Esophagus mucosa (tissue), 1 donor: ENCODE measurements around the gene SMO. TPM values are rescaled to one million over a fixed set of nuclear protein-coding genes. Genes with fewer than 3 reads are reported as not detected.

Source experiments
- ATAC-seq: fragments of 200-7000 bp; cut with Tn5 transposase; one replicate; pipeline ENCODE4 v1.9.1; 2020
- total RNA-seq: library from RNA; stranded (reverse); gene quantifications from one replicate; pipeline ENCODE4 v1.2.4, GENCODE V29; 2023
- donor health status: DM: yes; HTN: yes; CAD: no.

The SMO gene
- total RNA-seq: 7.1 TPM

DNA sequence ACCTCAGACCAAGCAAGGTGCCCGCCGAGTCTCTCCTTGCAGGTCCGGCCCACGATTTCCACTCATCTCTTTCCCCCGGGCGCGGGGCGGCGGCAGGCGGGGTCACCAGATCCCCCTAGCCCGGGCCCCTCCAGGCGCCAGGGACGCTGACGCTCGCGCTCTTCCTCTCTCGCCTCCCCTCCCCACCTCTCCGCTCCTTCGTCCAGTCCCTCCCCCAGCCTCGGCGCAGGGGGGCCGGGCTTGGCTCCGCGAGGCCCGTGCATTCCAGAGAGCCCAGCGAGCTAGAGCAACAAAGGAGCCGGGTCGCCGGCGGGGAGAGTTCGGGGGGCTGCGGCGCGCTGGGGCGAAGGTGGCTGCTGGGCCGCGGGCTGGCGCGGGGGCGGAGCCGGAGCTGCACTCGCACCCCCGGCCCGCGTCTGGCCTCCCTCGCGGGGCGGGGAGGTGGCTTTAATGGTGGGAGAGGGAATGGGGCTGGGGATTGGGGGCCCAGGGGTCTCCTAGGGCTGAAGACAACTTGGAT lies at the start of gene SMO:
Gene SMO (plus strand): TSS at position 262 of the 520 bp plus-strand sequence. CDS start 519 bp downstream, outside the sequence.
- peak; percentile 19 for ATAC-seq

DNA sequence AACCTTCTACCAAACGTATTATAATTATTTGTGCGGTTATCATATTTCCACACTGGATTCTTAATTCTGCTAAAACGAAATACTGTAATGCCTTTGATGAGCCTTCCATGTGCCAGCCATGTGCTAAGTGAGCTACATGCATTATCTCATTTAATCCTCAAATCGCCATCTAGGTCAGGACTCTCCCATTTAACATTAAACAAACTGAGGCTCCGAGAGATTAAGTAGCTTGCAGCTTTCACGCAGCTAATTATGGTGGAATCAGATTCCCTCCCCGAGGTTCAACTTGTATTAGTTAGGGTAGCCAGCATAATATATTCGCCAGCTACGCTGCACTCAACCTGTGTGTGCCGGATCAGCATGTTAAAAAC lies 44.7 kb upstream of the SMO start:
- no peak for ATAC-seq

DNA sequence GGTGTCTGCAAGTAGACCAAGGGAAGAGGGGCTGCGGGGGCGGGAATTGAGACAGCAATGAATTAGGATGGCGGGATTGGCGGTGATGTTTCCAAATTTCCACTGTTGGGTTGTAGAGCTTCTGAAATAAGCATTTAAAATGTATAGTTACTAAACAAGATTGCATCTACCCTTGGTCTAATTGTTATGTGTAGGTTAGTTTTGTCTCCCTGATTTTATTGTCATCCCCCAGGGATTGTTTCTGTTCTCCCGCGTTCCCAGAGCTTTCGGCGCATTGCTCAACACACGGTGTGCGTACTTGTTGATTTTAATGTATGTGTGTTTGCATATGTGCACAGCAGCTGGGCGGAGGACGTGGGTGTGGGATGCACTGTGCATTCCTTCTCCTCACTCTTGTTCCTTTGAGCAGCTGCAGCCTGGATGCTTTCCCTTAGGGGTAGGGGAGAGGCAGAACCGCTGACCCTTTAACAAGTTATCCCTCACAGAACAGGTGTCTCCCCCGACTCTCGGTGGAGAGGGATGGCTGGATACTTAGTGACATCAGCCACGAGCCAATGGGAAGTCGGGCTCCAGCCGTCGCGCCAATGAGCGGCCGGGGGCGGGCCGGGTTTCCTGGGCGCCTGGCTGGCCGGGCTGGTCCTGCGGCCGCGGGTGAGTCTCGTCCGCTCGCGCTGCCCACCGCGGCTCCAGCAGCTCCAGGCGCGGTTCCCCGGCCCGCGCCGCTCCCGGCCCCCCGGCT lies 44.2 kb upstream of the SMO start, which contains the start of gene TSPAN33:
Gene TSPAN33 (plus strand): TSS at position 613 of the 739 bp plus-strand sequence. CDS start 274 bp downstream, outside the sequence.
- ATAC-seq: peak; percentile 77

DNA sequence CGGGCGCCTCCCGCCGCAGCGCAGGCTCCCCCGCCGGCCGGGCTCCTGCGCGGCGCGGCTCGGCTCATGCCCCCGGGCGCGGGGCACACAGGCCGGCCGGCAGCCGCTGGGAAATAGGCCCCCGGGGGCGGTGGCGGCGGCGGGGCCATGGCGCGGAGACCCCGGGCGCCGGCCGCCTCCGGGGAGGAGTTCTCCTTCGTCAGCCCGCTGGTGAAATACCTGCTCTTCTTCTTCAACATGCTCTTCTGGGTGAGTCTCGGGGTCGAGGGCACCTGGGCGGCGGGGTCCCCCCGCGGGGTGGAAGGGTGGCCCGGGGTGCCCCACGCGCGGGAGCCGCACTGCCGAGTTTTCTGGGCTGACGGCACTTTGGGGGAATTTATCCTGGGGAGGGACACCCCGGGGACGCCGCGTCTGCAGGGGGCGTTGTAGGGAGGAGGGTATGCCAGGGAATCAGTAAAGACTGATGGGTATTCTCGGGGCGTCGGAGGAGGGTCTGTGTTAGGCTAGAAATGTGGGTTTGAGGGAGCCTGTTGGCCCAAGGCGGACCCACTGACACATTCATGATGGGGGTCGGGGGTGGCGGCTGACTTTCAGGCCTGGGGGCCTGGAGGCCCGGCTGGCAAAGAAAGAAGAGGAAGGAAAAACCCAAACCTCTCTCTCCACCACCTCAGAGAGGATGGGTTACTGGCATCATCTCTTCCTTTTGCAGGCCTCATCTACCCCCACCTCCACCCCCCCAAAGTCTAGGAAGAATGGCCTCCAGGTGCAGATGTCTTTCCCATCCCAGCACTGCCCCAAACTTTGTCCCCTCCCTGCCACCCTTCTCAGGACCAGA lies 43.4 kb upstream of the SMO start:
- ATAC-seq: no peak

DNA sequence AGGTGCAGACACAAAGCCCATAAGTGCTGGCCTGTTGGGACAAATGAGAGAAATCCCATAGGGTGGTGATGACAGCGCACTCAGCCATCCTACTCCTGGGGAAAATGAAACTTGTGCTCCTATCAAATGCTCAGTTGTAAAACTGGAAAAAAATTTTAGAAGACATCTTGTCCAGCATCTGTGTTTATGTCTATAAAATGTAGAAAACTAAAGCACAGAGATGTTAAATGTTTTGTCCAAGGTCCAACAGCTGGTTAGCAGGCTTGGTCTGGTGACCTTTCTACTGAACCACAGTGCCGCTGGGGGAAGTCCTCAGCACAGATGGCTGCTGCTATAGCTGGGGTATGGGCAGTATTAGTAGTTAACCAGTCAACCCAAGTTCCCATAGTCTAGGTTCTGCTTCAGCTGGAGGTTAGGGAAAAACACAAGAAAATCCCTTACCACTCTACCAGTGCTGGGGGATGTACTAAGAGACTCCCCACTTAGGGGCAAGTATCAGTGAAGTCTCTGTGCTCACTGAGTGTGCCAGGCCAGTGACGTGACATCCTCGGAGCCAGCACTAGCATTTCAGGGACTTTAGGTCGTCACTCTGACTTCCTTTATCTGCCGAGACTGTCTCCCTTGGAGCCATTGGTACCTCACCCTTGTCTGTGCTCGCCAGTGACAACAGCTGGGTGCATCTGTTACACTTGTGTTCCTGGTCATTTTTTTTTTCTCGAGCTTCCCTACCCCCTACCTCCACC lies 42.0 kb upstream of the SMO start:
- no peak for ATAC-seq

DNA sequence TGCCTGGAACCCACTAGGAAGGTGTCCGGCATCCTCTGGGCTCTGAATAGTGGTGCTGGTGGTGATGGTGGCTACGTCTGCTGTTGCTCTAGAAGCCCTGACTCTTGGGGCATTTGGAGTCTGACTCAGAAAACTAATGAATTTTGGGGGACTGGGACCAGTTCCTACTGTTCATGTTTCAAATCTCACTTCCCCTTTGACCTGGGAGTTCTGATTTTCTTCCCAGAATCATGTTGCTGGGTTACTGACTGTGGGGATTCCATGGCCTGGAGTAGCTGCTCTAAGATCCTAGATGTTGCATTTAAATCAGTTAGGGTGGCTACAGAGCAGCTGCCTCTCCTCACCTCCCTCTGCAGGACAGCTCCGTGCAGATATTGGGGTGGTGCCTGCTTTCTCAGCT lies 40.7 kb upstream of the SMO start:
- no peak for ATAC-seq

DNA sequence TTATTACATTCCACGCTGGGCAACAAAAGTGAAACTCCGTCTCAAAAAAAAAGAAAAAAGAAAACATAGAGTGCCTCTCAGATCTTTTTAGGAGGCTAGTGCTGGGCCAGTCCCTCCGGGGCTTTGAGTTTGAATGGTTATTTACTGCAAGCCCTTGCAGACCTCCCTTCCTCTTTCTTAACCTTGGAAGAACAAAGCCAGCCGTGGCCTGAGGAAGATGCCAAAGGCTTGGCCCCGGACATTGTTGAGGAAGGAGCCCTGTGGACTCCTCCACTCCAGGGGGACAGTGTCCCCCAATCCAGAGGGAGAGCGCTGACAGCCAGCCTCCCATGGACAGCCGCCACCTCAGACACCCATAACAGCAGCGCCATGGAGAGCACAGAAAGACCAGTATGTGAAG lies 38.9 kb upstream of the SMO start:
- ATAC-seq: no peak

DNA sequence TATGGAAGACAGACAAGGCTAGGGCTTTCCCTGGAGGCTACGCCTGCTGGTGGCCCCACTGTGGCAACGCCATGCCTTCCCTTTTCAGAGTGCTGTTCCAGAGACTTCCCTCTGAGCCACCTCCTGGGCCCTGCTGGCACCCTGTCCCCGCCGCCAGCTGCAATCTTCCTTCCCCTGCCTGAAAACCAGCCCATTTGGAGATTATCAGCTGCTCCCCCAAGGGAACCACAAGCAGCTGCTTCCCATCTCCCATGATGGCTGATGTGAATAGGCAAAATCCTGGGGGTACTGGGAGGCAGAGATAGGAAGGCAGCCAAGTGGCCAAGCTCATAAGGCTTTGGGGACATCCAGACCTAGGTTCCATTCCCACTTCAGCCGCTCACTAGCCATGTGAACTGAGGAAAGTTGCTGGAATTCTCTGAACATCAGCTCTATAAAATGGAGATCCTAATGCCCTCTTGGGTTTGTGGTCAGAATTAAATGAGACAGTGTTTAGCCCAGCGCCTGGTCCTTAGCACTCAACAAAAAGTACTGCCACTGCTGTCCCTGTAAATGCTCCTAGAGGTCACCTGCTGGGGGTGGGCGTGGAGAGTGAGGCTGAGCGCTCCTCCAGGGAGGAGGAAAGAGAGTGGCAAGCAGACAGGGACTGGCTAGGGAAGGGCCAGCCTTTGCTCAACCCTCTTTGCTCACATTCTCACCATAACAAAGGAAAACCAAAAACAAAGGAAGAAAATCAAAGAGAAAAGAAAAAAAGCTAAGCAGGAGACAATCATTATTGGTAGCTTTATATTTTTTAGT lies 38.0 kb upstream of the SMO start:
- no peak for ATAC-seq

DNA sequence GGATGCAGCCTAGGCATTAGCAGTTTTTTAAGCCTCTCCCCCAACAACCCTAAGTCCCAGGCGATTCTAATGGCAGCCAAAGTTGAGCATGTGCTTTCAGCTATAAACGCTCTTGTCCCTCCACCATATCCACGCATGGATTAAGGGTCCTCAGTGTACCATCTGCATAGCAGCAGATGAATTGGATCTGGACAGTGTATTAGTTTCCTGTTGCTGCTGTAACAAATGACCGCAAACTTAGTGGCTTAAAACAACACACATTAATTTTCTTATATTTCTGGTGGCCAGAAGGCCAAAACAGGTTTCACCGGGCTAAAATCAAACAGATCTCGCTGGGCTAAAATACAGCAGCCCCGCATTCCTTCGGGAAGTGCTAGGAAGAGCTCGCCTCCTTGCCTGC lies 30.8 kb upstream of the SMO start:
- ATAC-seq: no peak

DNA sequence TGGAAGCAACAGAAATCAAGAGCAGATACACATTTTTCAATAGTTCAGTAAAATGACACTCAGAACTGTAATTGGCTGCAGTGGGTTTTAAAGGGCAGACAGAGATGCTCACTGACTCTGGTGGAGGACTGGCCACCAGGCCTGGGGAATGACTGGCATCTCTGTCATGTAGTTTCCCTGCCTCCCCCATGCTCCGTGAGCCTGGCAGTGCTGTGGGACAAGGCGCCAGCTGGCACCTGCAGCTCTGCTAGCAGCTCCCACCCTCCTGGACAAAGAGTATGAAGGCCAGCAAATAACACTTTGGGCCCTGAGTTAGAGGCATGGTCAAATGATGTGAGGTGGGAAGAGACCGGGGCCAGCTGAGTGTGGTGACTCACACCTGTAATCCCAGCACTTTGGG lies 28.9 kb upstream of the SMO start:
- no peak for ATAC-seq

DNA sequence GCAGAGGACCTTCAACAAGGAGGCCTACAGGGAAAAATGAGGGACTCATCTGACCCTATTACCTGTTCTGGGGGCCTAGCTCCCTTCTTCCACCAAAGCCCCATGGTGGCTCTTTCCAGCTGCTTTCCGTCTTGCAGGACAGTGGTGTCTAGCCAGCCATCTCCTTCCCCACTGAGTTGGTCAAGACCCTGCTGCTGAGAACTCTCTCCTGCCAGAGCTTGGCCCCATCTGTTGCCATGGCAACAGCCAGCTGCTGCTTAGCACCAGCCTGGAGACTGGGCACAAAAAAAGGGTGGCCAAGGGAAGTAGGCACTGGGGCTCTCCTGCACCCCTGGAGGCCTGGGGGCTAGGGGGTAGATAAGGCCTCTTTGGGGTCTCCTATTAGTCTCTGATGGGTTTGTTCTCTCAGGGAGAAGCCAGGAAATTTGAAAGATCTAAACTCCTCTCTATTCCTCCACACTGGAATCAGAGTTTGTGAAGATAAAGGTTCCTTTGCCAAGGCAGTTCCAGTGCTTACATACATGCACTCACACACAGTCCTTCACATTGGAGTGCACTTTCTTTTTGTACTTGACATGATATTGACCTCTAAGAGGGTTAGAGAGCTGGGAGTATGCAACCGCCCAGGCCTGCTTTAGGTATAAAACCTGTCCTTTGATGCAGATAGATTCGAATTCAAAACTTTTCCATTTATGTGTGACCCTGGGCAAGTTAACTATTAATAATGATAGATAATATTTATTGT lies 28.1 kb upstream of the SMO start:
- ATAC-seq: no peak

DNA sequence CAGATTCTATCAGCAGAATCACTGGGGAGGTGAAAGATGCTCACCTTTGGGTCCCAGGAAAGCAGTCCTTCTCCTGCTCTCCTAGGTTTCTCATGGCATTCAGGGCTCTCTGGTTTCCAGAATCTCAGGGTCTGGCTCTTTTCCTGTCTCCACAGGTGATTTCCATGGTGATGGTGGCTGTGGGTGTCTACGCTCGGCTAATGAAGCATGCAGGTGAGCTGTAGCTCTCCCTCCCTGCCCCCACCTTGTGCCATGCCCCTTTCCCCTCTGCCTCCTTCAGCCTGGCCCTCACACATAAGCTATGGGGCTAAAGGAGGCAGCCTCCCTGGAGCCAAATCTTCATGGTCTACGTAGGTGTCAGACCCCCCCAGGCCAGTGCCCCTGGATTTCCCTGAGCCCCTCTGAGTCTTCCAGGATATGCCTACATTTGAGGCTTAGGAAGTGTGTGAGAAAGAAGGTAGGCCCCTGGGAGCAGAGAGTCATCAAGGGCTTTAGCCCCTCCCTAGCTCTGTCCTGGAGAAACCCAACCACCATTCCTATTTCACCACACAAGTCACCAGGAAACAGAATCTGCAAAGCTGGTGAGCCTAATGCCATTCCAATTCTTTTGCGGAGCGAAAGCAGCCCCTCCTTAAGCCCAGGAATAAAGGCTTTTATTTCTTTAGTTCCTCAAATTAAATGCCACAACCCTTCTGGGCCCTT lies 26.8 kb upstream of the SMO start:
- no peak for ATAC-seq

DNA sequence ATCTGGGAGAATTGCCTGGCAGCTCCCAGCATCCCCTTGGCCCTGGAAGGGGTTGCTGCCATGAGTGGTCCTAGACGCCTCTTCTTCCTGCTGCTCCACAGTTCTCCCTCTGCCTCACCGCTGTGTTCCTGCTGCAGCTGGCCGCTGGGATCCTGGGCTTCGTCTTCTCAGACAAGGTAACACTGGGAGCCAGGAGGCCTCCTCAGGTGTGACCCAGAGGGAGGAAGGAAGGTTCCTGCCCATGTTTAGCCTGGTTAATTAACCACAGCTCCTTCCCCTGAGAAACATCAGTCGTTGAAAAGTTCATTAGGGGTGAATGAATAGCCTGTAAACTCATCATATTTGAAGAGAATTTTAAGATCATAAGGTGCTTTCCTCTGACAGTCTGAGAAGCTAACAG lies 25.7 kb upstream of the SMO start:
- no peak for ATAC-seq

DNA sequence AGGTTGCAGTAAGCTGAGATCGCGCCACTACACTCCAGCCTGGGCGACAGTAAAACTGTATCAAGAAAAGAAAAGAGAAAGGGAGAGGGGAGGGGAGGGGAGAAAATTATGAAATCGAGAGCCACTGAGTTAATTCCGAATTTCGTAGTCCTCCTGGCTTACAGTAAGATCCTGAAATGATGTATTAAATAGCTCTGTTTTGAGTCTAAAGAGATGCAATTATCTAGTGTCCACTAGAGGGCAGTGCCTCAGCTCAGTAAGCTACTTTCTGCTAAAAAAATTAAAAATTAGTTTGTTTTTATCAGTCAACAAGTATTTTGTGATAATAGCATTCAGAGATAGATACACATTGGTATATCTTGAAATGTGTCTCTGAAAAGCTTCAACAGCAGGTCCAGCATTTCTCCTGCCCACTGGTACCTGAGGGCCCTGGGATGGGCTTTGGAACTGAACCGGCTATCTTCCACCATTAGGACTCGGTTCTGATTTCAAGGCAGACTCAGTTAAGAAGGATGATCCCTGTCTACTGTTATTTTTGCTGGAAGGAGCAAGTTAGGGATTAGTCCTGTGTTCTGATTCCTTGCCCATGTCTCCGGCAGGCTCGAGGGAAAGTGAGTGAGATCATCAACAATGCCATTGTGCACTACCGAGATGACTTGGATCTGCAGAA lies 24.4 kb upstream of the SMO start:
- peak; percentile 44 for ATAC-seq

DNA sequence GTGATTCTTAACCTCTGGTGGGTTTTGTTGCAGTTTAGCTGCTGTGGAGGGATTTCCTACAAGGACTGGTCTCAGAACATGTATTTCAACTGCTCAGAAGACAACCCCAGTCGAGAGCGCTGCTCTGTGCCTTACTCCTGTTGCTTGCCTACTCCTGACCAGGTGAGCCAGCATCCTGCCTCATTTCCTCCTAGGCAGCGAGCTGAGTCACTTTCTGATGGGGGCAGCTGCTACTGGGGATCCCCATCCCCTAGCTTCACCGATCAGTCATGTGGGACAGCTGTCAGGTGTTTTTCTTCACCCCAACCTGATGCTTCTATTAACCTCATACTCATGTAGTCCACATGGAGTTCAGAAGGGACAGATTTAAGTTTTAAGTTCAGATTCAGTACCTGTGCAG lies 21.7 kb upstream of the SMO start:
- no peak for ATAC-seq

DNA sequence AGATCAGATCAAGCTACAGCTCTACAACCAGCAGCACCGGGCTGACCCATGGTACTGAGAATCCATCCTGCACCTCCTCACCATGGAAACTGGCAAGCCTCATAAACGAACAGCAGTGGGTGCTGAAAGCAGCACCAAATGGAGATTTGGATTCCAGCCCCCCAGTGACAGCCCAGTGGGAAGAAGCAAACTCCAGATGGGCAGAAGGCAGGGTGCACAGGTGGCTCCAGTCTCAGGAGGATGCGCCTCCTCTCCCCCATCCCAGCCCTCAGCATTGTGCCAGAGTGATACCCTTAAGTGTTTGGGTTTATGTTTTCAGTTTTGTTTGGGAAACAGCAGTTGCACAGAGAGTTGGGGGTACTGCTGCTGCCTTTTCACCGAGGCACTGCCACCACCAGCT lies 20.6 kb upstream of the SMO start:
- no peak for ATAC-seq

DNA sequence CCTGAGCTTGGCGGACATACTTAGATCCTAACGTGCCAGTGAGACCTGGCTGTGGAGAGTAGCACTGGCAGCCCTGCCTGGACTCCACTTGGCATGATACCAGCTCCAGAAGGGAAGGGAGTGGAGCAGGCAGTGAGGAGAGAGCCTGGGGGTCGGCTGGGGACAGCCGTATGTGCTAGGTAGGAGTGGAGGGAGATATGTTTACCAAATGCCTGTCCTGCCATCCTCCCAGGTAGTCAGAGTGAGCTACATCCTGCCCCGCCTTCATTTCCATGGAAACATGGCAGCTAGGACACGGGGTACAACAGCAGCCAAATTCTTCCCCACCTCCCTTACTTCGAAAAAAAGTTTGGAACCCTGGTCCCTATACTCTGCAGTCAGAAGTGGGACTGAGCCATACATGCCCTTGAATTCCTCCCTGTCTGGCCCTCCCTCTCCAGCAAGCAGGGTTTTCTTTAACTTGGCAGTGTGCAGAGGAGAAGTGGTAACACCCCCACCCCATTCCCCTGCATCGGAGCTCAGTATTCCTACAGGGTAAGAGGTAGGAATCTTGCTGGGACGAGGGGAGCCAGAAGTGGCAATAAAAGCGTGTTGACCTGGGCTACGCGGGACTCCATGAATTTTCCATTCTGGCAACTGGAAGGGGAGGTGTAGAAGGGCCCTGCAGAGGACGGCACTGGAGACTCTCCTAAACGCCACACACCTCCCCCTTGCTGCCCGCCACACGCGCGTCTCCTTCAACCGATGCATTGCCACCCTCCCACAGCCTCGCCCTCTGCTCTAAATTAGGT lies 20.0 kb upstream of the SMO start:
- ATAC-seq: peak; percentile 38

DNA sequence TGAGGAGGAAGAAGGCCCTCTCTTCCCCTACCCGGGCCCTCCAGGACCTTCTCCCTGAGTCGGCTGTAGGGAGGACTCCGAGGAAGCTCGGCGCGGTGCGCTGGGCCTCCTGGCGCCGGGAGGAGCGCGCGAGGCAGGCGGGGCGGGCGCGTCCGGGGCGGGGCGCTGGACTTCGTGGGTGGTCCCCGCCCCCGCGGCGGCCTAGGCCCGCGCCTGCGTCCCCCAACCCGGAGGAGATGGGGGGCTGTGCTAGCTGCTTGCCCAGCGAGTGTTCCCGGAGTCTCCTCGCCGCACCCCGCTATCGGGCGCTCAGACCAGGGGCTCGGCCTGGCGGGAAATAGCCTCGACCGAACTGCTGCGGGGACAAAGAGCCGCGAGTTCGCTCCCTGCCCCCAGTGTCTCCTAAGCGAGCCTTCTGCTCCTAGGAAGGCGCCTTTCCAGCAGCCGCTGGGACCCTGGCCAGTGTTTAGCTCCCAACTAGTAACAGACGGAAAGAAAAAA lies 19.2 kb upstream of the SMO start:
- peak; percentile 68 for ATAC-seq
